A549 (cell line): ENCODE measurements around the gene ACOT7.

Experiments
- BHLHE40 ChIP-seq: IDR thresholded peaks from 2 replicates; pipeline ENCODE4 v1.6.1; 2012; ENCODE audit warnings: low read depth, low read length, inconsistent platforms
- CHD2 ChIP-seq: fragments of 150-350 bp; IDR thresholded peaks from 2 replicates; pipeline ENCODE4 v1.6.1; 2014; ENCODE audit warnings: low read length; ENCODE audit not compliant: partially characterized antibody
- EP300 ChIP-seq, 2 experiments: fragments of >200 bp; sonication (Bioruptor Twin); formaldehyde crosslinking; IDR thresholded peaks; 2 replicates in 1 of 2; 3 replicates in 1 of 2; pipeline ENCODE4 v1.6.1; 2016 to 2017
- MYC ChIP-seq: IDR thresholded peaks from 2 replicates; pipeline ENCODE4 v1.6.1; 2012; ENCODE audit warnings: mild to moderate bottlenecking, inconsistent platforms, low read length, improper control_type of control experiment, borderline replicate concordance
- POLR2A ChIP-seq: IDR thresholded peaks from 2 replicates; pipeline ENCODE4 v1.6.1; 2012; ENCODE audit warnings: mild to moderate bottlenecking, low read length
- POLR2AphosphoS2 ChIP-seq: conservative IDR thresholded peaks from 2 replicates; pipeline ENCODE4 v1.6.1; 2012; ENCODE audit warnings: low read length, improper control_type of control experiment, inconsistent platforms
- REST ChIP-seq: fragments of 200-600 bp; sonication (generic); IDR thresholded peaks from 2 replicates; pipeline ENCODE4 v1.6.1; 2016; ENCODE audit warnings: antibody characterized with exemption, mild to moderate bottlenecking, moderate library complexity
- RNF2 ChIP-seq: fragments of 200-600 bp; sonication (generic); IDR thresholded peaks from 2 replicates; pipeline ENCODE4 v1.6.1; 2016; ENCODE audit warnings: low read depth, mild to moderate bottlenecking, antibody characterized with exemption, moderate library complexity, borderline replicate concordance
- TF ChIP-seq, protein P1 (sequence below): fragments of >200 bp; sonication (Bioruptor Twin); formaldehyde crosslinking; IDR thresholded peaks from 3 replicates; pipeline ENCODE4 v1.5.1; 2016

GRCh38 chr1:6266641-6267040 is 126.9 kb downstream of the ACOT7 start:
- TF ChIP-seq BHLHE40 (no peak), POLR2A (no peak), RNF2 (no peak), MYC (no peak), POLR2AphosphoS2 (no peak), CHD2 (no peak), REST (no peak), EP300 (IDR thresholded peaks at IDR 0.05) (no peak)
- TF ChIP-seq, protein P1, sequence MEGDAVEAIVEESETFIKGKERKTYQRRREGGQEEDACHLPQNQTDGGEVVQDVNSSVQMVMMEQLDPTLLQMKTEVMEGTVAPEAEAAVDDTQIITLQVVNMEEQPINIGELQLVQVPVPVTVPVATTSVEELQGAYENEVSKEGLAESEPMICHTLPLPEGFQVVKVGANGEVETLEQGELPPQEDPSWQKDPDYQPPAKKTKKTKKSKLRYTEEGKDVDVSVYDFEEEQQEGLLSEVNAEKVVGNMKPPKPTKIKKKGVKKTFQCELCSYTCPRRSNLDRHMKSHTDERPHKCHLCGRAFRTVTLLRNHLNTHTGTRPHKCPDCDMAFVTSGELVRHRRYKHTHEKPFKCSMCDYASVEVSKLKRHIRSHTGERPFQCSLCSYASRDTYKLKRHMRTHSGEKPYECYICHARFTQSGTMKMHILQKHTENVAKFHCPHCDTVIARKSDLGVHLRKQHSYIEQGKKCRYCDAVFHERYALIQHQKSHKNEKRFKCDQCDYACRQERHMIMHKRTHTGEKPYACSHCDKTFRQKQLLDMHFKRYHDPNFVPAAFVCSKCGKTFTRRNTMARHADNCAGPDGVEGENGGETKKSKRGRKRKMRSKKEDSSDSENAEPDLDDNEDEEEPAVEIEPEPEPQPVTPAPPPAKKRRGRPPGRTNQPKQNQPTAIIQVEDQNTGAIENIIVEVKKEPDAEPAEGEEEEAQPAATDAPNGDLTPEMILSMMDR: no peak
